Measurements from ENCODE around the gene RGN.
A peak's percentile ranks its signal among the peaks of the same experiment; 100 is the strongest.

Gene RGN

DNA sequence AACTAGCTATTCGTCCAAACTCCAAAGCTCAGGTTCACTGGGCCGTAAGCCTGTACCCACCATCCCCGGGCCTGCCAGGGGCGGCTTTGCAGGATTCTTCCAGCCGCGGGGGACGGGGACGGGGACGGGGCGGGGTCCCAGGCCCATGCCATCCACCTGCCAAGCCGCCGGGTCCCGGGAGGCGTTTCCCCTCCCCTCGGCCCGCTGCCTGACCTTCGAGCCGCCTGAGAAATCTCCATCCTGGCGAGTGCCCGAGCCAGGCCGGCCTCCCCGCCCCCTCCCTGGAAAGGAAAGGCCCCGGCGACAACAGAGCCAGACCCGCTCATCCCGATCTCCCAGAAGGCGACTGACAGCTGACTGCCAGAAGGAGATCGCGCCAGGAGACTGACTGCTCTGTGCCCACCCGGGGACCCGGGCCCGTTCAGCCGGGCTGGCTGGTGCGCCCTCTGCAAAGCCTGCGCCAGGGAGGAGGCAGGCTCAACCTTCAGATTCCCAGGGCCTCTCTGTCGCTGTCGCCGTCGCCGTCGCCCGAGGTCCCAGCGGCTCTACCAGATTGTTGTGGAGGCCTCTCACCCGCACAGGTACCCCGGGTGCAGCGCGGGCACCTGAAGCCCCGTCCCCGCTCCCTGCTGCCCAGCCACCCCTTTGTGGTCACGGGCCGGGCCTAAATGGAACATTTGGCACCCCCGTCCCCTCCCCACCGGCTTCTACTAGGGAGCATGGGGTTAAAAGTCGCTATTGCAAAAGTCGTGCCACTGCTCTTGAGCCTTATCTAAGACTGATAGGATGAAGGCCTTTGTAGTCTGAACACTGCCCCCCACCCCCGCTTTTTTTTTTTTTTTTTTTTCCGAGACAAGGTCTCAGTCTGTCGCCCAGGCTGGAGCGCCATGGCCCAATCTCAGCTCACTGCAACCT, at the start of gene RGN:
Gene RGN, plus strand, starts transcription at position 315 of the 915 bp plus-strand sequence. CDS start 2,702 bp downstream, outside the sequence.
- Histone ChIP-seq H3K36me3 (ENCODE audit: control insufficient read depth, low read depth, low read length) (no peaks in the 10 kb centered on the region), H3K27me3 (ENCODE audit: control insufficient read depth, insufficient read depth, low read length) (no peaks in the 10 kb centered on the region), H3K27ac (ENCODE audit: low read length) (no peak within 1 kb of the TSS), H3K4me3 (ENCODE audit: low read length) (peak within 1 kb of the TSS; percentile 40), H3K9ac (ENCODE audit: low read length) (no peak within 1 kb of the TSS), H3K9me3 (ENCODE audit: control insufficient read depth, low read depth, low read length) (no peaks in the 10 kb centered on the region), H3K4me1 (ENCODE audit: control insufficient read depth, low read depth, low read length) (no peaks in the 10 kb centered on the region)

DNA sequence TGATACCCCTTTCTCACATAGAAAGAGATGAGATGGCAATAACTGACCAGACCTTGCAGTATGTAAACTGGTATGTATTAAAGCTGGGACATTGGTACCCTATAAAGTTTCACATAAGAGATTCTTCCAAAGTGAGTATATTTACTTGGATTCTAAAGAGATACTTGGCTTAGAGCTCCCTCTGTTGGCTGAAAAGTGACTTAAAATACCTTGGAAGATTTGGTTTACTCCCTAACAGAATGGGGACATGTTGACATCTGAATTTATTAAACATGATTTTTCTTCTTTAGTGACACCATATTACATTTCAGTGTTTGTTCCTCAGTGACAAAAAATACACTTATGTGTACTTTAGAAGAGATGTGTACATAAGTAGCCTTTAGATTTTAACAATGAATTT, 47.9 kb upstream of the RGN start:
- no peak overlapping the region for H3K9ac ChIP-seq (ENCODE audit: low read length)
- no peaks in the 10 kb centered on the region for H3K4me1 ChIP-seq (ENCODE audit: control insufficient read depth, low read depth, low read length)
- peaks cover 5% of the 10 kb centered on the region for H3K36me3 ChIP-seq (ENCODE audit: control insufficient read depth, low read depth, low read length)
- H3K27ac ChIP-seq (ENCODE audit: low read length), result no peak overlapping the region
- no peaks in the 10 kb centered on the region for H3K27me3 ChIP-seq (ENCODE audit: control insufficient read depth, insufficient read depth, low read length)
- peaks cover 8% of the 10 kb centered on the region for H3K9me3 ChIP-seq (ENCODE audit: control insufficient read depth, low read depth, low read length)
- H3K4me3 ChIP-seq (ENCODE audit: low read length), result no peak overlapping the region

- H3K9me3 ChIP-seq (ENCODE audit: control insufficient read depth, low read depth, low read length), result peaks cover 3% of the 10 kb centered on the region
- H3K27ac ChIP-seq (ENCODE audit: low read length), result no peak overlapping the region
- no peaks in the 10 kb centered on the region for H3K27me3 ChIP-seq (ENCODE audit: control insufficient read depth, insufficient read depth, low read length)
- H3K4me1 ChIP-seq (ENCODE audit: control insufficient read depth, low read depth, low read length), result no peaks in the 10 kb centered on the region
- no peaks in the 10 kb centered on the region for H3K36me3 ChIP-seq (ENCODE audit: control insufficient read depth, low read depth, low read length)
- H3K4me3 ChIP-seq (ENCODE audit: low read length), result no peak overlapping the region
- no peak overlapping the region for H3K9ac ChIP-seq (ENCODE audit: low read length)
Observed at GRCh38 chrX:47047989-47048388, 30.3 kb upstream of the RGN start.

GRCh38 chrX:47059142-47059874, 18.9 kb upstream of the RGN start:
- Histone ChIP-seq H3K4me3 (ENCODE audit: low read length) (no peak overlapping the region), H3K36me3 (ENCODE audit: control insufficient read depth, low read depth, low read length) (peaks cover 8% of the 10 kb centered on the region), H3K27ac (ENCODE audit: low read length) (no peak overlapping the region), H3K9ac (ENCODE audit: low read length) (no peak overlapping the region), H3K4me1 (ENCODE audit: control insufficient read depth, low read depth, low read length) (no peaks in the 10 kb centered on the region), H3K27me3 (ENCODE audit: control insufficient read depth, insufficient read depth, low read length) (no peaks in the 10 kb centered on the region), H3K9me3 (ENCODE audit: control insufficient read depth, low read depth, low read length) (peaks cover 21% of the 10 kb centered on the region)

DNA sequence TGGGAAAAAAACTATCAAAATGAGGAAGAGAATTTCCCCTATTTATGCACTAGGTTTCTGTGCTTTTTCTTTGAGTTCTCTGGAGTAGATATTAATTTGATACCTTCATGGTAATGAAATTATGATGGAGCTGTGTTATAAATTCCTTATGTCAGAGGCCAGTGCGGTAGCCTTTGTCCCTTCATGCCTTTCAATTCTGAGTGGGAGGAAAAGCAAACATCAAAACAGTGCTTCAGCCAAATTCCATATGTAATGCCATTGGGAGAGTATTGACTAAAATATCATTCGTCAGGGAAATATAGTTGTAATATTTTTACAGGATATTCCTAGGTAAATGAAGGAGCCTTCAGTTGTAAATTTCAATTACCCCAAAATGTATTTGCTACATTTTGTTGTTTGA, 17.5 kb upstream of the RGN start:
- Histone ChIP-seq H3K27ac (ENCODE audit: low read length) (no peak overlapping the region), H3K9ac (ENCODE audit: low read length) (no peak overlapping the region), H3K4me1 (ENCODE audit: control insufficient read depth, low read depth, low read length) (no peaks in the 10 kb centered on the region), H3K36me3 (ENCODE audit: control insufficient read depth, low read depth, low read length) (peaks cover 6% of the 10 kb centered on the region), H3K4me3 (ENCODE audit: low read length) (no peak overlapping the region), H3K9me3 (ENCODE audit: control insufficient read depth, low read depth, low read length) (peaks cover 21% of the 10 kb centered on the region), H3K27me3 (ENCODE audit: control insufficient read depth, insufficient read depth, low read length) (no peaks in the 10 kb centered on the region)

GRCh38 chrX:47061238-47061919, 16.9 kb upstream of the RGN start:
- Histone ChIP-seq H3K9ac (ENCODE audit: low read length) (no peak overlapping the region), H3K36me3 (ENCODE audit: control insufficient read depth, low read depth, low read length) (peaks cover 6% of the 10 kb centered on the region), H3K9me3 (ENCODE audit: control insufficient read depth, low read depth, low read length) (peaks cover 21% of the 10 kb centered on the region), H3K4me3 (ENCODE audit: low read length) (no peak overlapping the region), H3K4me1 (ENCODE audit: control insufficient read depth, low read depth, low read length) (no peaks in the 10 kb centered on the region), H3K27me3 (ENCODE audit: control insufficient read depth, insufficient read depth, low read length) (no peaks in the 10 kb centered on the region), H3K27ac (ENCODE audit: low read length) (no peak overlapping the region)

DNA sequence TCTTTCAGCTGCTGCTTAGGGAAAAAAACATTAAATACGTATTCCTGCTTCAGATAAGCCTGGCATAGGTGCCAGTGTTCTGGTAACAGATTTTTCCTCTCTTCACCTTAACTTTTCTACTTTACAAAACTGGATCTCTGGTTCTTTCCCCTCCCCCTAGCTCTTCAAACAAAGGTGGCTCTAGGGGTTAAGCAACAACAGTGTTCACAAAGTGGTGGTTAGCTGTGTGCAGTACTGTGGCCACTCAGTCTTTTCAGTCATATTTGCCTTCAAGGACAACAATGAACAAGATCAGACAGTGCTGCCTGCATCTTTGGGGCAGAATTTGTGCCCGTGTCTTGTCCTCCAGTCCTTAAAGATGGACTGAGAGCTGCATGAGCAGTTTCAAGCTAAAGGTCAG, 15.1 kb upstream of the RGN start:
- Histone ChIP-seq H3K9ac (ENCODE audit: low read length) (no peak overlapping the region), H3K27me3 (ENCODE audit: control insufficient read depth, insufficient read depth, low read length) (no peaks in the 10 kb centered on the region), H3K4me1 (ENCODE audit: control insufficient read depth, low read depth, low read length) (no peaks in the 10 kb centered on the region)

GRCh38 chrX:47068214-47068613, 10.0 kb upstream of the RGN start:
- Histone ChIP-seq H3K9me3 (ENCODE audit: control insufficient read depth, low read depth, low read length) (peaks cover 7% of the 10 kb centered on the region), H3K4me3 (ENCODE audit: low read length) (no peak overlapping the region), H3K36me3 (ENCODE audit: control insufficient read depth, low read depth, low read length) (no peaks in the 10 kb centered on the region), H3K9ac (ENCODE audit: low read length) (no peak overlapping the region), H3K27me3 (ENCODE audit: control insufficient read depth, insufficient read depth, low read length) (no peaks in the 10 kb centered on the region), H3K4me1 (ENCODE audit: control insufficient read depth, low read depth, low read length) (no peaks in the 10 kb centered on the region), H3K27ac (ENCODE audit: low read length) (no peak overlapping the region)

More for the DNA sequence above, 15.1 kb upstream of the RGN start:
- no peak overlapping the region for H3K4me3 ChIP-seq (ENCODE audit: low read length)
- peaks cover 16% of the 10 kb centered on the region for H3K9me3 ChIP-seq (ENCODE audit: control insufficient read depth, low read depth, low read length)
- no peaks in the 10 kb centered on the region for H3K36me3 ChIP-seq (ENCODE audit: control insufficient read depth, low read depth, low read length)
- no peak overlapping the region for H3K27ac ChIP-seq (ENCODE audit: low read length)

DNA sequence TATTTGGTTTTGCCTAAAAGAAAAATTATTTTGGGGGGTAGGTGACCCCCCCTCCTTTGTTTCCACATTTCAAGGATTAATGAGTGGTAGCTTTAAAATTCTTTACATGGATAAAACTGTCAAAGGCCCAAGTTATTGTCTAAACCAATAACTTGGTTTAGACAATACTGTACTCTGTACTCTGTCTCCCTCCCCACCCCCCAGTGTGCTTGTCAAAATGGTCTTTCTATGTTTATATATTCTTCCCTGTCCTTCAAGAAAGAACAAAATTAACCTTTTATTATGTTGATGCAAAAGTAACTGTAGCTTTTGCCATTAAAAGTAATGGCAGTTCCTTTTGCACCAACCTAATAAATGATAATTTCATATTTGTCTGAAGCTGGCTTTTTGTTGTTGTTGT, 9.5 kb upstream of the RGN start:
- no peak overlapping the region for H3K4me3 ChIP-seq (ENCODE audit: low read length)
- H3K9ac ChIP-seq (ENCODE audit: low read length), result no peak overlapping the region
- H3K36me3 ChIP-seq (ENCODE audit: control insufficient read depth, low read depth, low read length), result no peaks in the 10 kb centered on the region
- peaks cover 6% of the 10 kb centered on the region for H3K9me3 ChIP-seq (ENCODE audit: control insufficient read depth, low read depth, low read length)
- no peaks in the 10 kb centered on the region for H3K27me3 ChIP-seq (ENCODE audit: control insufficient read depth, insufficient read depth, low read length)
- no peaks in the 10 kb centered on the region for H3K4me1 ChIP-seq (ENCODE audit: control insufficient read depth, low read depth, low read length)
- H3K27ac ChIP-seq (ENCODE audit: low read length), result no peak overlapping the region

- H3K9ac ChIP-seq (ENCODE audit: low read length), result no peak overlapping the region
- no peaks in the 10 kb centered on the region for H3K36me3 ChIP-seq (ENCODE audit: control insufficient read depth, low read depth, low read length)
- H3K27ac ChIP-seq (ENCODE audit: low read length), result no peak overlapping the region
- no peaks in the 10 kb centered on the region for H3K9me3 ChIP-seq (ENCODE audit: control insufficient read depth, low read depth, low read length)
- no peaks in the 10 kb centered on the region for H3K27me3 ChIP-seq (ENCODE audit: control insufficient read depth, insufficient read depth, low read length)
- H3K4me3 ChIP-seq (ENCODE audit: low read length), result no peak overlapping the region
- no peaks in the 10 kb centered on the region for H3K4me1 ChIP-seq (ENCODE audit: control insufficient read depth, low read depth, low read length)
Observed at GRCh38 chrX:47080215-47080914, 2.1 kb downstream of the RGN start.

GRCh38 chrX:47080915-47081236, 2.6 kb downstream of the RGN start:
- H3K4me3 ChIP-seq (ENCODE audit: low read length), result no peak overlapping the region
- no peak overlapping the region for H3K9ac ChIP-seq (ENCODE audit: low read length)
- no peaks in the 10 kb centered on the region for H3K36me3 ChIP-seq (ENCODE audit: control insufficient read depth, low read depth, low read length)
- H3K27ac ChIP-seq (ENCODE audit: low read length), result no peak overlapping the region
- no peaks in the 10 kb centered on the region for H3K4me1 ChIP-seq (ENCODE audit: control insufficient read depth, low read depth, low read length)
- H3K27me3 ChIP-seq (ENCODE audit: control insufficient read depth, insufficient read depth, low read length), result no peaks in the 10 kb centered on the region
- H3K9me3 ChIP-seq (ENCODE audit: control insufficient read depth, low read depth, low read length), result peaks cover 3% of the 10 kb centered on the region

Data from iPS-18a (cell line).